ENCODE results near the gene HID1. TPM values are rescaled to one million over a fixed set of nuclear protein-coding genes. Genes with fewer than 3 reads are reported as not detected.
A peak's percentile ranks its signal among the peaks of the same experiment; 100 is the strongest.

The HID1 gene
- total and polyA plus RNA-seq, 9 of the 15 experiments (the other 6 are each of a cell fraction or from before 2014, with no cell fraction given): 0.14 to 2.1 (median 0.54) TPM; not detected in 2

GRCh38 chr17:74979408-74980146 lies 7.0 kb upstream of the HID1 start (continued):
- no peak for TF ChIP-seq FOXA3 (CRISPR knock-in tag; conservative IDR thresholded peaks at IDR 0.05 in 1 of 2, IDR thresholded peaks at IDR 0.05 in 1 of 2)
- no peak for TF ChIP-seq TCF3 (CRISPR knock-in tag; IDR thresholded peaks at IDR 0.05)
- no peak for TF ChIP-seq ZNF609 (CRISPR knock-in tag; IDR thresholded peaks at IDR 0.05; ENCODE audit: borderline replicate concordance)
- TF ChIP-seq ZNF347 (CRISPR knock-in tag; IDR thresholded peaks at IDR 0.05; ENCODE audit: low read depth): no peak
- no peak for TF ChIP-seq TCF7L2 (IDR thresholded peaks at IDR 0.05; ENCODE audit: low read depth, low read length)
- no peak for TF ChIP-seq NFXL1 (CRISPR knock-in tag; IDR thresholded peaks at IDR 0.05)
- TF ChIP-seq MITF (IDR thresholded peaks at IDR 0.05): peak; percentile 76
- peak; percentile 94 for TF ChIP-seq ETV1 (tag; conservative IDR thresholded peaks at IDR 0.05; ENCODE audit: low read depth)
- TF ChIP-seq NEUROD1 (IDR thresholded peaks at IDR 0.05; ENCODE audit: borderline replicate concordance, low read depth, low read length, partially characterized antibody): no peak
- TF ChIP-seq BCOR (IDR thresholded peaks at IDR 0.05): no peak; the same call in 1 of the 2 replicates
- no peak for TF ChIP-seq PHF8 (IDR thresholded peaks at IDR 0.05; ENCODE audit: borderline replicate concordance, low read length)
- no peak for TF ChIP-seq SIRT6 (IDR thresholded peaks at IDR 0.05; ENCODE audit: low read depth, low read length)
- no peak for TF ChIP-seq TRIM25 (IDR thresholded peaks at IDR 0.05; ENCODE audit: borderline replicate concordance)
- TF ChIP-seq XRCC4 (IDR thresholded peaks at IDR 0.05; ENCODE audit: extremely low read depth, insufficient read depth, insufficient read length): no peak
- no peak for TF ChIP-seq ZBTB5 (IDR thresholded peaks at IDR 0.05)
- TF ChIP-seq CBFB (CRISPR knock-in tag; IDR thresholded peaks at IDR 0.05): no peak
- no peak for TF ChIP-seq NFYB (IDR thresholded peaks at IDR 0.05; ENCODE audit: extremely low read depth, insufficient read length)
